Type B pancreatic cell (in vitro differentiated cells): Measurements from ENCODE around the gene TRMT2A. TPM values are rescaled to one million over a fixed set of nuclear protein-coding genes. Genes with fewer than 3 reads are reported as not detected.
A peak's percentile ranks its signal among the peaks of the same experiment; 100 is the strongest.

Experiments used
- DNase-seq: peaks from one replicate; pipeline ENCODE4 v3.0.0; 2021; ENCODE audit warnings: mixed read lengths; ENCODE audit not compliant: unreplicated experiment; ENCODE audit errors: extremely low spot score
- H3K27ac Mint-ChIP-seq: 2 replicates; pipeline ENCODE4 v1.8.0; 2021; ENCODE audit warnings: mild to moderate bottlenecking, mixed read lengths
- H3K27me3 Mint-ChIP-seq: 2 replicates; pipeline ENCODE4 v1.8.0; 2021; ENCODE audit warnings: mixed read lengths
- H3K36me3 Mint-ChIP-seq: 2 replicates; pipeline ENCODE4 v1.8.0; 2021; ENCODE audit warnings: mixed read lengths
- H3K4me1 Mint-ChIP-seq: one replicate; pipeline ENCODE4 v1.8.0; 2021; ENCODE audit warnings: mixed read lengths; ENCODE audit not compliant: unreplicated experiment
- H3K4me3 Mint-ChIP-seq: 2 replicates; pipeline ENCODE4 v1.8.0; 2021; ENCODE audit warnings: mild to moderate bottlenecking, mixed read lengths
- H3K9me3 Mint-ChIP-seq: 2 replicates; pipeline ENCODE4 v1.8.0; 2021; ENCODE audit warnings: mixed read lengths
- CTCF ChIP-seq: fragments of 200-600 bp; sonication (generic); conservative IDR thresholded peaks from 2 replicates; pipeline ENCODE4 v1.5.0; 2021; ENCODE audit warnings: antibody characterized with exemption, mild to moderate bottlenecking
- total RNA-seq: library from RNA; stranded (reverse); gene quantifications from 2 replicates; pipeline ENCODE4 v1.2.1, GENCODE V29; 2021; ENCODE audit warnings: low replicate concordance

The TRMT2A gene
- total RNA-seq, 1 donor from 2014 or later, result 64.8 TPM

GRCh38 chr22:20116376-20116950, 563 bp downstream of the TRMT2A start:
- DNase-seq, result no peak
- Mint-ChIP-seq H3K4me3 (peak overlapping the region; percentile 92), H3K27ac (peak overlapping the region; percentile 85), H3K36me3 (peaks cover 9% of the 10 kb centered on the region), H3K9me3 (no peaks in the 10 kb centered on the region), H3K27me3 (no peaks in the 10 kb centered on the region), H3K4me1 (peaks cover 5% of the 10 kb centered on the region)
- TF ChIP-seq CTCF, result no peak

- peaks cover 12% of the 10 kb centered on the region for H3K36me3 Mint-ChIP-seq
- H3K4me3 Mint-ChIP-seq, result peak within 1 kb of the TSS; percentile 92
- H3K4me1 Mint-ChIP-seq, result peaks cover 5% of the 10 kb centered on the region
- H3K9me3 Mint-ChIP-seq, result no peaks in the 10 kb centered on the region
- no peak for DNase-seq
- TF ChIP-seq CTCF, result no peak
- H3K27ac Mint-ChIP-seq, result peak within 1 kb of the TSS; percentile 89
- no peaks in the 10 kb centered on the region for H3K27me3 Mint-ChIP-seq
These were observed 1.2 kb downstream of the TRMT2A start, which contains the start of gene RANBP1 for GRCh38 chr22:20115691-20116375. TSS of gene RANBP1 (plus strand) at chr22:20116104. CDS start at chr22:20116185, 81 bp downstream.

GRCh38 chr22:20114506-20115475, 2.2 kb downstream of the TRMT2A start:
- Mint-ChIP-seq H3K27me3 (no peaks in the 10 kb centered on the region), H3K4me1 (peaks cover 5% of the 10 kb centered on the region), H3K4me3 (peak overlapping the region; percentile 82), H3K27ac (peak overlapping the region; percentile 89), H3K9me3 (no peaks in the 10 kb centered on the region), H3K36me3 (peaks cover 11% of the 10 kb centered on the region)
- no peak for TF ChIP-seq CTCF
- no peak for DNase-seq

GRCh38 chr22:20113551-20114310, 3.3 kb downstream of the TRMT2A start:
- H3K4me3 Mint-ChIP-seq, result no peak overlapping the region
- H3K27ac Mint-ChIP-seq, result peak overlapping the region; percentile 31
- H3K4me1 Mint-ChIP-seq, result peaks cover 3% of the 10 kb centered on the region
- peaks cover 9% of the 10 kb centered on the region for H3K36me3 Mint-ChIP-seq
- no peak for DNase-seq
- TF ChIP-seq CTCF, result no peak
- no peaks in the 10 kb centered on the region for H3K9me3 Mint-ChIP-seq
- no peaks in the 10 kb centered on the region for H3K27me3 Mint-ChIP-seq
